GM18873 (cell line): Measurements from ENCODE around the gene UNKL.

Experiments
- ATAC-seq: cut with Tn5 transposase; IDR thresholded peaks from one replicate; pipeline ENCODE4 v1.9.1; 2021; ENCODE audit warnings: mild to moderate bottlenecking, moderate library complexity, moderate number of reproducible peaks; ENCODE audit not compliant: unreplicated experiment, low FRiP score

UNKL gene

GRCh38 chr16:1407753-1408152 lies 6.8 kb downstream of the UNKL start:
- no peak for ATAC-seq

GRCh38 chr16:1403733-1404132 lies 10.8 kb downstream of the UNKL start:
- ATAC-seq, result no peak

GRCh38 chr16:1403036-1403435 lies 11.5 kb downstream of the UNKL start:
- ATAC-seq, result no peak

- no peak for ATAC-seq
Observed at GRCh38 chr16:1401758-1402154, 12.7 kb downstream of the UNKL start.

GRCh38 chr16:1401061-1401757 lies 13.3 kb downstream of the UNKL start:
- ATAC-seq, result no peak

GRCh38 chr16:1398826-1399581 lies 15.5 kb downstream of the UNKL start:
- ATAC-seq, result no peak

GRCh38 chr16:1398351-1398750 lies 16.2 kb downstream of the UNKL start:
- ATAC-seq, result no peak

GRCh38 chr16:1397779-1398178 lies 16.7 kb downstream of the UNKL start:
- no peak for ATAC-seq

- no peak for ATAC-seq
Observed at GRCh38 chr16:1395444-1396031, 19.0 kb downstream of the UNKL start.

- ATAC-seq, result no peak
Observed at GRCh38 chr16:1394367-1394951, 20.0 kb downstream of the UNKL start.

GRCh38 chr16:1393613-1394176 lies 20.8 kb downstream of the UNKL start:
- no peak for ATAC-seq

GRCh38 chr16:1392826-1393225 lies 21.7 kb downstream of the UNKL start:
- ATAC-seq, result no peak

- no peak for ATAC-seq
Observed at GRCh38 chr16:1390239-1390779, 24.2 kb downstream of the UNKL start.

- ATAC-seq, result no peak
Observed at GRCh38 chr16:1389762-1390161, 24.7 kb downstream of the UNKL start.

GRCh38 chr16:1387331-1387730 lies 27.2 kb downstream of the UNKL start:
- no peak for ATAC-seq

- ATAC-seq, result no peak
Observed at GRCh38 chr16:1385232-1385631, 29.3 kb downstream of the UNKL start.

GRCh38 chr16:1383556-1383955 lies 30.9 kb downstream of the UNKL start:
- ATAC-seq, result no peak

GRCh38 chr16:1381612-1382406 lies 32.7 kb downstream of the UNKL start:
- ATAC-seq, result no peak

GRCh38 chr16:1380195-1380594 lies 34.3 kb downstream of the UNKL start:
- no peak for ATAC-seq
